MM.1S (cell line): ENCODE results near the gene P3H1.

Source experiments
- CTCF ChIP-seq: fragments of 300-600 bp; sonication (generic); IDR thresholded peaks from 2 replicates; pipeline ENCODE4 v1.5.1; 2016; ENCODE audit warnings: antibody characterized with exemption, low read length, mixed read lengths
- EZH2 ChIP-seq: fragments of 300-600 bp; sonication (generic); optimal IDR thresholded peaks from 2 replicates; pipeline ENCODE3; 2017; ENCODE audit warnings: low read depth, mild to moderate bottlenecking, antibody characterized with exemption, low read length, mixed read lengths

- TF ChIP-seq CTCF (no peak), EZH2 (no peak)
These were observed 39.3 kb upstream of the P3H1 start for GRCh38 chr1:42806171-42806570.
